ENCODE results near the gene DUS1L. TPM values are rescaled to one million over a fixed set of nuclear protein-coding genes. Genes with fewer than 3 reads are reported as not detected.

DUS1L gene
- total RNA-seq, 1 donor from 2014 or later: 97.1 TPM

- no peak overlapping the region for H3K4me3 Mint-ChIP-seq
- TF ChIP-seq CTCF (conservative IDR thresholded peaks at IDR 0.05): no peak
- H3K36me3 Mint-ChIP-seq: peaks cover 5% of the 10 kb centered on the region
- H3K4me1 Mint-ChIP-seq (ENCODE audit: unreplicated experiment): no peaks in the 10 kb centered on the region
- H3K9me3 Mint-ChIP-seq: no peaks in the 10 kb centered on the region
- no peak overlapping the region for H3K27ac Mint-ChIP-seq
- H3K27me3 Mint-ChIP-seq: no peaks in the 10 kb centered on the region
- DNase-seq (ENCODE audit: extremely low spot score, unreplicated experiment): no peak
Measured at GRCh38 chr17:82048571-82048971, 17.0 kb downstream of the DUS1L start.

GRCh38 chr17:82047914-82048570 lies 17.6 kb downstream of the DUS1L start:
- Mint-ChIP-seq H3K9me3 (no peaks in the 10 kb centered on the region), H3K4me3 (peak overlapping the region; percentile 16), H3K27me3 (no peaks in the 10 kb centered on the region), H3K36me3 (peaks cover 5% of the 10 kb centered on the region), H3K27ac (no peak overlapping the region), H3K4me1 (ENCODE audit: unreplicated experiment) (no peaks in the 10 kb centered on the region)
- DNase-seq (ENCODE audit: extremely low spot score, unreplicated experiment): no peak
- no peak for TF ChIP-seq CTCF (conservative IDR thresholded peaks at IDR 0.05)

GRCh38 chr17:82047379-82047778 lies 18.2 kb downstream of the DUS1L start:
- peaks cover 5% of the 10 kb centered on the region for H3K36me3 Mint-ChIP-seq
- no peak for TF ChIP-seq CTCF (conservative IDR thresholded peaks at IDR 0.05)
- no peaks in the 10 kb centered on the region for H3K9me3 Mint-ChIP-seq
- no peaks in the 10 kb centered on the region for H3K27me3 Mint-ChIP-seq
- no peak overlapping the region for H3K27ac Mint-ChIP-seq
- peak overlapping the region; percentile 16 for H3K4me3 Mint-ChIP-seq
- no peaks in the 10 kb centered on the region for H3K4me1 Mint-ChIP-seq (ENCODE audit: unreplicated experiment)
- no peak for DNase-seq (ENCODE audit: extremely low spot score, unreplicated experiment)

- Mint-ChIP-seq H3K4me1 (ENCODE audit: unreplicated experiment) (no peaks in the 10 kb centered on the region), H3K27ac (no peak overlapping the region), H3K9me3 (no peaks in the 10 kb centered on the region), H3K4me3 (no peak overlapping the region), H3K36me3 (peaks cover 5% of the 10 kb centered on the region), H3K27me3 (no peaks in the 10 kb centered on the region)
- no peak for DNase-seq (ENCODE audit: extremely low spot score, unreplicated experiment)
- TF ChIP-seq CTCF (conservative IDR thresholded peaks at IDR 0.05): no peak
Measured at GRCh38 chr17:82046903-82047302, 18.7 kb downstream of the DUS1L start.

GRCh38 chr17:82045936-82046484 lies 19.6 kb downstream of the DUS1L start:
- H3K4me3 Mint-ChIP-seq: no peak overlapping the region
- TF ChIP-seq CTCF (conservative IDR thresholded peaks at IDR 0.05): no peak
- H3K36me3 Mint-ChIP-seq: peaks cover 5% of the 10 kb centered on the region
- no peak overlapping the region for H3K27ac Mint-ChIP-seq
- H3K9me3 Mint-ChIP-seq: no peaks in the 10 kb centered on the region
- H3K4me1 Mint-ChIP-seq (ENCODE audit: unreplicated experiment): peaks cover 4% of the 10 kb centered on the region
- H3K27me3 Mint-ChIP-seq: no peaks in the 10 kb centered on the region
- no peak for DNase-seq (ENCODE audit: extremely low spot score, unreplicated experiment)

All from type B pancreatic cell (in vitro differentiated cells).